HG02870 (cell line): ENCODE measurements around the gene CLCN1.
"Not testable (repeated sequence)": the region's sequence is repeated elsewhere in the genome, so short reads cannot be mapped to it uniquely, and the experiment has no call there.

Experiments used
- ATAC-seq: cut with Tn5 transposase; IDR thresholded peaks from one replicate; pipeline ENCODE4 v1.9.1; 2021; ENCODE audit warnings: mild to moderate bottlenecking, moderate library complexity; ENCODE audit not compliant: unreplicated experiment

CLCN1 gene

GRCh38 chr7:143315776-143316175 is at the start of gene CLCN1:
CLCN1 (plus strand) TSS chr7:143316111; CDS start chr7:143316213, 102 bp downstream.
- no peak for ATAC-seq

- no peak for ATAC-seq
Observed at GRCh38 chr7:143269251-143269650, 46.7 kb upstream of the CLCN1 start.

GRCh38 chr7:143271240-143271639 is 44.7 kb upstream of the CLCN1 start:
- ATAC-seq, result no peak

- no peak for ATAC-seq
Observed at GRCh38 chr7:143272871-143273270, 43.0 kb upstream of the CLCN1 start.

GRCh38 chr7:143279186-143280098 is 36.5 kb upstream of the CLCN1 start:
- no peak for ATAC-seq

GRCh38 chr7:143280160-143280559 is 35.8 kb upstream of the CLCN1 start:
- ATAC-seq, result no peak

- ATAC-seq, result no peak
Observed at GRCh38 chr7:143280566-143280965, 35.3 kb upstream of the CLCN1 start.

- ATAC-seq, result no peak
Observed at GRCh38 chr7:143281529-143281928, 34.4 kb upstream of the CLCN1 start.

GRCh38 chr7:143282124-143282523 is 33.8 kb upstream of the CLCN1 start:
- ATAC-seq, result no peak

- ATAC-seq, result no peak
Observed at GRCh38 chr7:143283381-143283780, 32.5 kb upstream of the CLCN1 start.

- no peak for ATAC-seq
Observed at GRCh38 chr7:143284591-143285469, 31.1 kb upstream of the CLCN1 start, which contains the start of gene TMEM139. TMEM139 (plus strand) TSS chr7:143284958; CDS start chr7:143285958, 1,000 bp downstream.

GRCh38 chr7:143285470-143285778 is 30.5 kb upstream of the CLCN1 start:
- no peak for ATAC-seq

GRCh38 chr7:143285806-143286521 is 29.9 kb upstream of the CLCN1 start:
- ATAC-seq, result no peak

GRCh38 chr7:143286522-143286890 is 29.4 kb upstream of the CLCN1 start:
- ATAC-seq, result no peak

GRCh38 chr7:143287339-143287934 is 28.5 kb upstream of the CLCN1 start:
- no peak for ATAC-seq

GRCh38 chr7:143287935-143288826 is 27.7 kb upstream of the CLCN1 start, which contains the start of gene CASP2:
CASP2 (plus strand) TSS chr7:143288351; CDS start chr7:143288456, 105 bp downstream.
- ATAC-seq, result peak; percentile 84

- no peak for ATAC-seq
Observed at GRCh38 chr7:143288836-143289235, 27.1 kb upstream of the CLCN1 start.

GRCh38 chr7:143289421-143289820 is 26.5 kb upstream of the CLCN1 start:
- ATAC-seq, result no peak

- ATAC-seq, result not testable (repeated sequence)
Observed at GRCh38 chr7:143289888-143290287, 26.0 kb upstream of the CLCN1 start.

- ATAC-seq, result no peak
Observed at GRCh38 chr7:143290293-143290692, 25.6 kb upstream of the CLCN1 start.
